ENCODE measurements around the gene HMCN1.

Gene HMCN1

DNA sequence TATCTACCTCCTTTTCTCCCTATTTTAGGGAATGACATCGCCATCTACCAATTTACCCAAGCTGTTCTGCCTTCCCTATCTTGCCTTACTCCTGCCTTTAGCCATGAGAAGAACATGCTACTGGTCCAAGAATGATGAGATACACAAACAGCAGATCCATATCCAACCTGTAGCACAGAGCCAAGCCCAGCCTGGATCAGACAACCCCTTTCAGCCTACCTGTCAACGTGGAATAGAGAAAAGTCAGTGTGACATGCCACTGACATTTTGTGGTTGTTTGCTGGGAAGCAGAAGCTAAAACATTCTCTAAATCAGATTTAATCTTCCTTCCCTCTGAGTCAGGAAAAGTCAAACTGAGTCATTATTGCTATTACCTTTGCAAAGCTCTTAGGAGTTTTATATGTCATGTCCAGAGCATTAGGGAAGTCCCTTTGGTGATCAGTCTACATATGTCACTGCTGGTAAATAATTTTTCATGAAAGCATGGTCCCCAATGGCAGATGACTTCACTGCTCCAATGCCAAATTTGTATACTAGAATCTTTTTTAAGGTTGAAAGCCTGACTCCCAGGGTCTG is 497.8 kb downstream of the HMCN1 start:
- Histone ChIP-seq H2AFZ (ENCODE audit: insufficient read depth, low read length, poor library complexity) (no peak overlapping the region), H3K4me1 (ENCODE audit: control insufficient read depth in 1 of 2, insufficient read depth in 2 of 2, low read length in 2 of 2) (peaks cover 0 to 3% of the 10 kb centered on the region in 2 experiments), H3K9me3 (ENCODE audit: insufficient read depth, low read depth, low read length) (no peaks in the 10 kb centered on the region), H3K14ac (ENCODE audit: low read length) (no peak overlapping the region), H3K79me2 (ENCODE audit: control insufficient read depth, insufficient read depth, low read length, poor library complexity) (no peaks in the 10 kb centered on the region), H3K27ac (ENCODE audit: low read depth, low read length) (no peak overlapping the region), H3K36me3 (ENCODE audit: control insufficient read depth in 1 of 2, insufficient read depth in 2 of 2, low read length in 2 of 2) (no peaks in the 10 kb centered on the region), H2BK12ac (ENCODE audit: low read length) (no peak overlapping the region), H3K79me1 (ENCODE audit: low read length) (peaks cover 9% of the 10 kb centered on the region), H3K23ac (ENCODE audit: low read length) (no peak overlapping the region), H3K4me2 (ENCODE audit: low read length) (no peak overlapping the region), H2BK5ac (ENCODE audit: low read depth, low read length, poor library complexity) (no peak overlapping the region), H3K4me3 (ENCODE audit: low read depth, low read length) (no peak overlapping the region), H3K9ac (ENCODE audit: low read length) (no peak overlapping the region), H3K27me3 (ENCODE audit: insufficient read depth, low read length) (no peaks in the 10 kb centered on the region), H2AK5ac (ENCODE audit: low read length) (no peak overlapping the region), H2BK120ac (ENCODE audit: insufficient read depth, low read length, poor library complexity) (no peak overlapping the region), H4K12ac (ENCODE audit: low read depth, low read length) (no peak overlapping the region), H3K18ac (ENCODE audit: low read length) (no peak overlapping the region), H4K91ac (ENCODE audit: low read depth, low read length) (no peak overlapping the region), H4K8ac (ENCODE audit: low read depth, low read length) (no peak overlapping the region), H3K4ac (ENCODE audit: low read depth, low read length) (no peak overlapping the region)
- DNase-seq, result peak in 1 of 2 donors; percentile 33
- WGBS (ENCODE audit: extremely low coverage, insufficient coverage, insufficient read length), result no CpG with 5 or more reads among the region's 2 CpGs

DNA sequence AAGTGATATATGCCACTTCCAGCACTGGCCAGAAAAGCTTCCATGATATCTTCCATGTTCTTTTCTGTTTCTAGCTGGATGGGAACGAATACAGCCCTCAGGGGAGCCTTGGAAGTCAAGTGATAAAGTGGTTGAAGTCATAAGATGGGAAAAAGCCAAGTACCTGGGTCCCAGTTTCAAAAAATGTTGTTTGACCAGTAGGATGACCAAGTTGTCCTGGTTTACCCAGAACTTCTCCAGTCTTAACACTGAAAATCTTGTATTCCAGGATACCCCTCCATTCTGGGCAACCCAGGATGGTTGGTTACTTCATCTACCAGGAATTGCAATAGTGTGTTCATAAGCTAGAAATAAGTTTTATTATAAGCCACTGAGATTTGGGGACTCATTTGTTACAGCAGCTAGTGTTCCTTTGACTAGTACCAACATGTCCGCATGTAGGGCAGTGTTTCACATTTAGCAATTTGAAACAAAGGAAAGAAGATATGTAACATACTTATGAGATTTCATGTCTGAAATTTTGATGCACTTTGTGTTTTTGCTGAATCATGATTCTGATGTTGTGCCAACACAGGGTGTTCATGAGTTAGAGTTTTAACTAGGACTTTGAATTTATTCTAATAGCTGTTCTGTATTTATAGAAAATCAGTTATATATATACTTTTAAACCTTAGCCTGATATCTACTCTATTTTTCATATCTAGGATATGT is 500.9 kb downstream of the HMCN1 start:
- no peaks in the 10 kb centered on the region for H3K79me2 ChIP-seq (ENCODE audit: control insufficient read depth, insufficient read depth, low read length, poor library complexity)
- H3K9ac ChIP-seq (ENCODE audit: low read length), result no peak overlapping the region
- H3K4me3 ChIP-seq (ENCODE audit: low read depth, low read length), result no peak overlapping the region
- no peak overlapping the region for H4K91ac ChIP-seq (ENCODE audit: low read depth, low read length)
- no peak overlapping the region for H3K18ac ChIP-seq (ENCODE audit: low read length)
- H3K79me1 ChIP-seq (ENCODE audit: low read length), result peaks cover 9% of the 10 kb centered on the region
- H4K12ac ChIP-seq (ENCODE audit: low read depth, low read length), result no peak overlapping the region
- H3K4me2 ChIP-seq (ENCODE audit: low read length), result no peak overlapping the region
- H2AK5ac ChIP-seq (ENCODE audit: low read length), result no peak overlapping the region
- no peak overlapping the region for H3K23ac ChIP-seq (ENCODE audit: low read length)
- H3K27ac ChIP-seq (ENCODE audit: low read depth, low read length), result peak overlapping the region; percentile 56
- no peaks in the 10 kb centered on the region for H3K27me3 ChIP-seq (ENCODE audit: insufficient read depth, low read length)
- WGBS (ENCODE audit: extremely low coverage, insufficient coverage, insufficient read length), result no CpG with 5 or more reads among the region's 2 CpGs
- no peak overlapping the region for H3K14ac ChIP-seq (ENCODE audit: low read length)
- H2AFZ ChIP-seq (ENCODE audit: insufficient read depth, low read length, poor library complexity), result no peak overlapping the region
- no peak overlapping the region for H2BK5ac ChIP-seq (ENCODE audit: low read depth, low read length, poor library complexity)
- H2BK120ac ChIP-seq (ENCODE audit: insufficient read depth, low read length, poor library complexity), result no peak overlapping the region
- no peaks in the 10 kb centered on the region for H3K36me3 ChIP-seq (ENCODE audit: control insufficient read depth in 1 of 2, insufficient read depth in 2 of 2, low read length in 2 of 2)
- peak; percentile 38 to 67 for DNase-seq
- H3K4me1 ChIP-seq (ENCODE audit: control insufficient read depth in 1 of 2, insufficient read depth in 2 of 2, low read length in 2 of 2), result peaks cover 0 to 3% of the 10 kb centered on the region in 2 experiments
- no peaks in the 10 kb centered on the region for H3K9me3 ChIP-seq (ENCODE audit: insufficient read depth, low read depth, low read length)
- H3K4ac ChIP-seq (ENCODE audit: low read depth, low read length), result no peak overlapping the region
- no peak overlapping the region for H2BK12ac ChIP-seq (ENCODE audit: low read length)
- H4K8ac ChIP-seq (ENCODE audit: low read depth, low read length), result no peak overlapping the region

DNA sequence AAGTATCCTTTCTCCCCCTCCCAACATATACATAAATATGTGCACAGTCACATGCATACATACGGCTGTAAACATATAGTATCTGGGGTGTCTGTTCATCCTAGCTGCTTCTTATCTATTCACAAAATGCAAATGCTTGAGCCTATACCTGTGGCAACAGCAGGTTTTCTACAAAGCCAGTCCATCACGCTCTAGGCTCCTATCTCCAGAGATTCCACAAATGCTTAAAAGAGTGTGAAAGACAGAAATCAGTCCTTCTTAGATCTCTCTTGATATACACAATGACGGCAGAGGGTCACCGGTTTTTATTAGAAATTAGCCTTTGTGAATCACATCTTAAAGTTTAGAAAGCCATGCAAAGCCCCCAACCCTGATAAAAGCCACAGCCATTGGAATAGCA is 501.5 kb downstream of the HMCN1 start:
- DNase-seq, result peak; percentile 57 to 81
- Histone ChIP-seq H2BK5ac (ENCODE audit: low read depth, low read length, poor library complexity) (no peak overlapping the region), H3K9me3 (ENCODE audit: insufficient read depth, low read depth, low read length) (no peaks in the 10 kb centered on the region), H3K4me2 (ENCODE audit: low read length) (no peak overlapping the region), H4K91ac (ENCODE audit: low read depth, low read length) (no peak overlapping the region), H3K18ac (ENCODE audit: low read length) (no peak overlapping the region), H3K36me3 (ENCODE audit: control insufficient read depth in 1 of 2, insufficient read depth in 2 of 2, low read length in 2 of 2) (no peaks in the 10 kb centered on the region), H2AFZ (ENCODE audit: insufficient read depth, low read length, poor library complexity) (no peak overlapping the region), H4K12ac (ENCODE audit: low read depth, low read length) (no peak overlapping the region), H3K79me2 (ENCODE audit: control insufficient read depth, insufficient read depth, low read length, poor library complexity) (no peaks in the 10 kb centered on the region), H2BK120ac (ENCODE audit: insufficient read depth, low read length, poor library complexity) (no peak overlapping the region), H2AK5ac (ENCODE audit: low read length) (no peak overlapping the region), H3K4me1 (ENCODE audit: control insufficient read depth in 1 of 2, insufficient read depth in 2 of 2, low read length in 2 of 2) (peaks cover 0 to 3% of the 10 kb centered on the region in 2 experiments), H3K27ac (ENCODE audit: low read depth, low read length) (no peak overlapping the region), H3K27me3 (ENCODE audit: insufficient read depth, low read length) (no peaks in the 10 kb centered on the region), H3K79me1 (ENCODE audit: low read length) (peaks cover 9% of the 10 kb centered on the region), H3K23ac (ENCODE audit: low read length) (no peak overlapping the region), H4K8ac (ENCODE audit: low read depth, low read length) (no peak overlapping the region), H3K9ac (ENCODE audit: low read length) (no peak overlapping the region), H3K4ac (ENCODE audit: low read depth, low read length) (no peak overlapping the region), H3K4me3 (ENCODE audit: low read depth, low read length) (no peak overlapping the region), H2BK12ac (ENCODE audit: low read length) (no peak overlapping the region), H3K14ac (ENCODE audit: low read length) (no peak overlapping the region)
- no CpG with 5 or more reads among the region's 4 CpGs for WGBS (ENCODE audit: extremely low coverage, insufficient coverage, insufficient read length)

DNA sequence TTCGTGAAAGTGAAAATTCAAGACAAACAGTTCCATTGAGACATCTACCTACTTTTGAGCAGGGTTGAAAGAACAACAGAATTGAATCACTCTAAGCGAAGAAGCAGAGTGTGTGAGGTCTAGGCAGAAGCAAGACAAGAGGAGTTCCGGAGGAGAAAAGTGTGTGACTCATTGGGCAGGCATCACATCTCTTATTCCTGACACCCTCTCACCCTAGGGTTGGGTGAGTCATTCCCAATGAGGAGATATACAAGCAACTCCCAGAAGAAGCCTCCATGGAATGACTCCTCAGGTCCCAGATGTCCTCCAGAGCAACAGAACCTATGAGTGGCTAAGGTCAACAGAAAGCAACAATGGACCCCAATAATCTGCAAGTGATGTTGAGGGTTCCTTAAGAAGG is 502.7 kb downstream of the HMCN1 start:
- Histone ChIP-seq H3K9ac (ENCODE audit: low read length) (no peak overlapping the region), H2AK5ac (ENCODE audit: low read length) (no peak overlapping the region), H2AFZ (ENCODE audit: insufficient read depth, low read length, poor library complexity) (no peak overlapping the region), H3K27ac (ENCODE audit: low read depth, low read length) (no peak overlapping the region), H2BK5ac (ENCODE audit: low read depth, low read length, poor library complexity) (no peak overlapping the region), H3K9me3 (ENCODE audit: insufficient read depth, low read depth, low read length) (no peaks in the 10 kb centered on the region), H3K79me2 (ENCODE audit: control insufficient read depth, insufficient read depth, low read length, poor library complexity) (no peaks in the 10 kb centered on the region), H4K12ac (ENCODE audit: low read depth, low read length) (no peak overlapping the region), H4K91ac (ENCODE audit: low read depth, low read length) (no peak overlapping the region), H3K79me1 (ENCODE audit: low read length) (peaks cover 9% of the 10 kb centered on the region), H4K8ac (ENCODE audit: low read depth, low read length) (no peak overlapping the region), H3K4ac (ENCODE audit: low read depth, low read length) (no peak overlapping the region), H3K4me3 (ENCODE audit: low read depth, low read length) (no peak overlapping the region), H3K18ac (ENCODE audit: low read length) (no peak overlapping the region), H2BK12ac (ENCODE audit: low read length) (no peak overlapping the region), H3K4me2 (ENCODE audit: low read length) (no peak overlapping the region), H3K27me3 (ENCODE audit: insufficient read depth, low read length) (no peaks in the 10 kb centered on the region), H3K23ac (ENCODE audit: low read length) (no peak overlapping the region), H3K36me3 (ENCODE audit: control insufficient read depth in 1 of 2, insufficient read depth in 2 of 2, low read length in 2 of 2) (no peaks in the 10 kb centered on the region), H3K4me1 (ENCODE audit: control insufficient read depth in 1 of 2, insufficient read depth in 2 of 2, low read length in 2 of 2) (peaks cover 0 to 3% of the 10 kb centered on the region in 2 experiments), H2BK120ac (ENCODE audit: insufficient read depth, low read length, poor library complexity) (no peak overlapping the region), H3K14ac (ENCODE audit: low read length) (no peak overlapping the region)
- DNase-seq, result peak; percentile 77 to 88
- no CpG with 5 or more reads among the region's 3 CpGs for WGBS (ENCODE audit: extremely low coverage, insufficient coverage, insufficient read length)

All from trophoblast cell (in vitro differentiated cells and primary cell).